Activated CD4-positive, CD25-positive, alpha-beta regulatory T cell treated with anti-CD3 and anti-CD28 coated beads, Interleukin-2, amount 50 U/mL, for 16 hours (primary cell): ENCODE results near the gene INPP5F.
"Not testable (repeated sequence)": the region's sequence is repeated elsewhere in the genome, so short reads cannot be mapped to it uniquely, and the experiment has no call there.

Experiments
- DNase-seq: peaks from one replicate; pipeline ENCODE4 v3.0.0-alpha.2; 2020; ENCODE audit warnings: low read depth, low spot score

The INPP5F gene

GRCh38 chr10:119742947-119743648 is 17.2 kb downstream of the INPP5F start:
- DNase-seq: no peak

- DNase-seq: no peak
These were observed 22.1 kb downstream of the INPP5F start for GRCh38 chr10:119747940-119748339.

GRCh38 chr10:119748871-119749270 is 23.0 kb downstream of the INPP5F start:
- no peak for DNase-seq

- DNase-seq: no peak
These were observed 23.6 kb downstream of the INPP5F start for GRCh38 chr10:119749455-119749854.

GRCh38 chr10:119750391-119751230 is 24.8 kb downstream of the INPP5F start:
- DNase-seq: peak; percentile 34

GRCh38 chr10:119753309-119753708 is 27.5 kb downstream of the INPP5F start:
- no peak for DNase-seq

GRCh38 chr10:119754085-119754484 is 28.2 kb downstream of the INPP5F start:
- DNase-seq: no peak

- no peak for DNase-seq
These were observed 29.1 kb downstream of the INPP5F start for GRCh38 chr10:119754936-119755335.

- DNase-seq: no peak
These were observed 29.6 kb downstream of the INPP5F start for GRCh38 chr10:119755446-119755845.

- no peak for DNase-seq
These were observed 32.8 kb downstream of the INPP5F start for GRCh38 chr10:119758448-119759195.

- no peak for DNase-seq
These were observed 34.0 kb downstream of the INPP5F start for GRCh38 chr10:119759832-119760231.

- DNase-seq: no peak
These were observed 35.3 kb downstream of the INPP5F start for GRCh38 chr10:119761106-119761505.

- no peak for DNase-seq
These were observed 36.2 kb downstream of the INPP5F start for GRCh38 chr10:119762035-119762434.

GRCh38 chr10:119762805-119763798 is 37.3 kb downstream of the INPP5F start:
- no peak for DNase-seq

- no peak for DNase-seq
These were observed 42.7 kb downstream of the INPP5F start for GRCh38 chr10:119768455-119769094.

GRCh38 chr10:119769886-119770285 is 44.0 kb downstream of the INPP5F start:
- no peak for DNase-seq

- no peak for DNase-seq
These were observed 45.1 kb downstream of the INPP5F start for GRCh38 chr10:119770928-119771327.

GRCh38 chr10:119772334-119772733 is 46.5 kb downstream of the INPP5F start:
- DNase-seq: no peak

GRCh38 chr10:119773041-119773440 is 47.2 kb downstream of the INPP5F start:
- DNase-seq: not testable (repeated sequence)

- DNase-seq: no peak
These were observed 49.7 kb downstream of the INPP5F start for GRCh38 chr10:119775529-119775928.
